ENCODE results near the gene ORAI2.
A peak's percentile ranks its signal among the peaks of the same experiment; 100 is the strongest.
"Not testable (repeated sequence)": the region's sequence is repeated elsewhere in the genome, so short reads cannot be mapped to it uniquely, and the experiment has no call there.

The ORAI2 gene

GRCh38 chr7:102433219-102434038, at the start of gene ORAI2:
Gene ORAI2, plus strand, starts transcription at chr7:102433575. Its CDS starts 5,382 bp downstream, at chr7:102438957.
- Mint-ChIP-seq H3K27me3 (no peaks in the 10 kb centered on the region), H3K9me3 (no peaks in the 10 kb centered on the region), H3K4me3 (peak within 1 kb of the TSS; percentile 97), H3K27ac (peak within 1 kb of the TSS; percentile 100), H3K4me1 (peaks cover 62% of the 10 kb centered on the region), H3K36me3 (peaks cover 39% of the 10 kb centered on the region)
- ATAC-seq, result peak; percentile 88

- no peak for ATAC-seq
- peaks cover 10% of the 10 kb centered on the region for H3K4me1 Mint-ChIP-seq
- peak overlapping the region; percentile 19 for H3K27ac Mint-ChIP-seq
- no peaks in the 10 kb centered on the region for H3K27me3 Mint-ChIP-seq
- no peak overlapping the region for H3K4me3 Mint-ChIP-seq
- peaks cover 30% of the 10 kb centered on the region for H3K36me3 Mint-ChIP-seq
- H3K9me3 Mint-ChIP-seq, result no peaks in the 10 kb centered on the region
Observed at GRCh38 chr7:102387064-102387463, 46.3 kb upstream of the ORAI2 start.

GRCh38 chr7:102389810-102390209, 43.6 kb upstream of the ORAI2 start:
- no peaks in the 10 kb centered on the region for H3K9me3 Mint-ChIP-seq
- peaks cover 12% of the 10 kb centered on the region for H3K36me3 Mint-ChIP-seq

GRCh38 chr7:102390697-102391484, 42.5 kb upstream of the ORAI2 start:
- Mint-ChIP-seq H3K9me3 (no peaks in the 10 kb centered on the region), H3K27me3 (no peaks in the 10 kb centered on the region), H3K27ac (no peak overlapping the region), H3K4me3 (no peak overlapping the region), H3K4me1 (peaks cover 17% of the 10 kb centered on the region), H3K36me3 (peaks cover 8% of the 10 kb centered on the region)
- ATAC-seq, result peak; percentile 85

More at GRCh38 chr7:102389810-102390209, 43.6 kb upstream of the ORAI2 start:
- H3K4me1 Mint-ChIP-seq, result peaks cover 10% of the 10 kb centered on the region
- H3K27ac Mint-ChIP-seq, result peak overlapping the region; percentile 40
- H3K4me3 Mint-ChIP-seq, result no peak overlapping the region
- H3K27me3 Mint-ChIP-seq, result no peaks in the 10 kb centered on the region
- ATAC-seq, result no peak

GRCh38 chr7:102392330-102392729, 41.0 kb upstream of the ORAI2 start:
- H3K9me3 Mint-ChIP-seq, result no peaks in the 10 kb centered on the region
- H3K27ac Mint-ChIP-seq, result no peak overlapping the region

GRCh38 chr7:102393467-102393866, 39.9 kb upstream of the ORAI2 start:
- H3K9me3 Mint-ChIP-seq, result no peaks in the 10 kb centered on the region
- peaks cover 29% of the 10 kb centered on the region for H3K4me1 Mint-ChIP-seq
- H3K27me3 Mint-ChIP-seq, result no peaks in the 10 kb centered on the region
- H3K36me3 Mint-ChIP-seq, result peaks cover 8% of the 10 kb centered on the region
- H3K4me3 Mint-ChIP-seq, result no peak overlapping the region
- H3K27ac Mint-ChIP-seq, result no peak overlapping the region
- ATAC-seq, result no peak

More at GRCh38 chr7:102392330-102392729, 41.0 kb upstream of the ORAI2 start:
- H3K4me3 Mint-ChIP-seq, result no peak overlapping the region
- no peak for ATAC-seq
- no peaks in the 10 kb centered on the region for H3K27me3 Mint-ChIP-seq
- H3K36me3 Mint-ChIP-seq, result peaks cover 8% of the 10 kb centered on the region
- peaks cover 24% of the 10 kb centered on the region for H3K4me1 Mint-ChIP-seq

GRCh38 chr7:102395592-102395872, 37.8 kb upstream of the ORAI2 start:
- H3K9me3 Mint-ChIP-seq, result no peaks in the 10 kb centered on the region
- H3K36me3 Mint-ChIP-seq, result peaks cover 21% of the 10 kb centered on the region
- no peaks in the 10 kb centered on the region for H3K27me3 Mint-ChIP-seq
- peaks cover 20% of the 10 kb centered on the region for H3K4me1 Mint-ChIP-seq
- peak overlapping the region; percentile 87 for H3K4me3 Mint-ChIP-seq
- peak overlapping the region; percentile 86 for H3K27ac Mint-ChIP-seq
- no peak for ATAC-seq

- Mint-ChIP-seq H3K4me1 (peaks cover 25% of the 10 kb centered on the region), H3K27me3 (no peaks in the 10 kb centered on the region), H3K36me3 (peaks cover 26% of the 10 kb centered on the region), H3K4me3 (peak within 1 kb of the TSS; percentile 87), H3K9me3 (no peaks in the 10 kb centered on the region), H3K27ac (peak within 1 kb of the TSS; percentile 86)
- peak; percentile 100 for ATAC-seq
Observed at GRCh38 chr7:102395873-102396709, 37.3 kb upstream of the ORAI2 start, which contains the start of gene PRKRIP1. Gene PRKRIP1, plus strand, starts transcription at chr7:102396363. Its CDS starts 49 bp downstream, at chr7:102396412.

- Mint-ChIP-seq H3K9me3 (no peaks in the 10 kb centered on the region), H3K27me3 (no peaks in the 10 kb centered on the region), H3K4me1 (peaks cover 25% of the 10 kb centered on the region), H3K36me3 (peaks cover 28% of the 10 kb centered on the region), H3K4me3 (peak overlapping the region; percentile 87), H3K27ac (peak overlapping the region; percentile 86)
- no peak for ATAC-seq
Observed at GRCh38 chr7:102396710-102397019, 36.7 kb upstream of the ORAI2 start.

GRCh38 chr7:102398543-102398942, 34.8 kb upstream of the ORAI2 start:
- Mint-ChIP-seq H3K27me3 (no peaks in the 10 kb centered on the region), H3K9me3 (no peaks in the 10 kb centered on the region), H3K4me3 (no peak overlapping the region), H3K27ac (no peak overlapping the region), H3K4me1 (peaks cover 25% of the 10 kb centered on the region), H3K36me3 (peaks cover 27% of the 10 kb centered on the region)
- no peak for ATAC-seq

- no peak for ATAC-seq
- Mint-ChIP-seq H3K27ac (no peak overlapping the region), H3K4me1 (peaks cover 31% of the 10 kb centered on the region), H3K27me3 (no peaks in the 10 kb centered on the region), H3K9me3 (no peaks in the 10 kb centered on the region), H3K4me3 (no peak overlapping the region), H3K36me3 (peaks cover 27% of the 10 kb centered on the region)
Observed at GRCh38 chr7:102400360-102400759, 33.0 kb upstream of the ORAI2 start.

- Mint-ChIP-seq H3K27me3 (no peaks in the 10 kb centered on the region), H3K36me3 (peaks cover 55% of the 10 kb centered on the region), H3K9me3 (no peaks in the 10 kb centered on the region), H3K27ac (no peak overlapping the region), H3K4me1 (peaks cover 30% of the 10 kb centered on the region), H3K4me3 (no peak overlapping the region)
- no peak for ATAC-seq
Observed at GRCh38 chr7:102403563-102403962, 29.8 kb upstream of the ORAI2 start.

GRCh38 chr7:102404005-102404861, 29.1 kb upstream of the ORAI2 start:
- H3K4me3 Mint-ChIP-seq, result no peak overlapping the region
- H3K36me3 Mint-ChIP-seq, result peaks cover 61% of the 10 kb centered on the region
- H3K27ac Mint-ChIP-seq, result no peak overlapping the region
- peaks cover 36% of the 10 kb centered on the region for H3K4me1 Mint-ChIP-seq
- ATAC-seq, result peak; percentile 91
- no peaks in the 10 kb centered on the region for H3K27me3 Mint-ChIP-seq
- no peaks in the 10 kb centered on the region for H3K9me3 Mint-ChIP-seq

GRCh38 chr7:102404862-102405188, 28.6 kb upstream of the ORAI2 start:
- ATAC-seq, H3K4me3 Mint-ChIP-seq, H3K27ac Mint-ChIP-seq, H3K27me3 Mint-ChIP-seq, H3K9me3 Mint-ChIP-seq: not testable (repeated sequence)
- H3K36me3 Mint-ChIP-seq, result peaks cover 61% of the 10 kb centered on the region
- H3K4me1 Mint-ChIP-seq, result peaks cover 42% of the 10 kb centered on the region
